Fibroblast of peridontal ligament (primary cell): ENCODE measurements around the gene TMEM115.
A peak's percentile ranks its signal among the peaks of the same experiment; 100 is the strongest.

Experiments
- DNase-seq: peaks from one replicate; pipeline ENCODE4 v3.0.0-alpha.2; 2010; ENCODE audit errors: extremely low read depth

The TMEM115 gene

GRCh38 chr3:50378024-50378423 lies 18.7 kb upstream of the TMEM115 start:
- DNase-seq, result no peak

- no peak for DNase-seq
Observed at GRCh38 chr3:50375258-50375931, 16.1 kb upstream of the TMEM115 start.

GRCh38 chr3:50374363-50375257 lies 15.3 kb upstream of the TMEM115 start:
- DNase-seq, result no peak

GRCh38 chr3:50373146-50374051 lies 14.1 kb upstream of the TMEM115 start:
- DNase-seq, result no peak

GRCh38 chr3:50372349-50372748 lies 13.0 kb upstream of the TMEM115 start:
- DNase-seq, result no peak

- DNase-seq, result peak; percentile 12
Observed at GRCh38 chr3:50371133-50371685, 11.9 kb upstream of the TMEM115 start.

- peak; percentile 39 for DNase-seq
Observed at GRCh38 chr3:50370594-50370993, 11.3 kb upstream of the TMEM115 start.

- no peak for DNase-seq
Observed at GRCh38 chr3:50369012-50369670, 9.8 kb upstream of the TMEM115 start.

- no peak for DNase-seq
Observed at GRCh38 chr3:50365842-50366220, 6.5 kb upstream of the TMEM115 start.

GRCh38 chr3:50365080-50365841 lies 5.9 kb upstream of the TMEM115 start:
- peak; percentile 37 for DNase-seq

GRCh38 chr3:50364573-50365079 lies 5.3 kb upstream of the TMEM115 start:
- DNase-seq, result peak; percentile 10

GRCh38 chr3:50359760-50360110 lies 414 bp upstream of the TMEM115 start:
- DNase-seq, result no peak

- no peak for DNase-seq
Observed at GRCh38 chr3:50358355-50358910, 888 bp downstream of the TMEM115 start.

GRCh38 chr3:50357481-50357880 lies 1.8 kb downstream of the TMEM115 start:
- DNase-seq, result no peak

- no peak for DNase-seq
Observed at GRCh38 chr3:50356553-50356952, 2.8 kb downstream of the TMEM115 start.

- no peak for DNase-seq
Observed at GRCh38 chr3:50355829-50356552, 3.3 kb downstream of the TMEM115 start.

GRCh38 chr3:50354850-50355249 lies 4.5 kb downstream of the TMEM115 start:
- no peak for DNase-seq

- no peak for DNase-seq
Observed at GRCh38 chr3:50354186-50354764, 5.0 kb downstream of the TMEM115 start.
